Neural cell (in vitro differentiated cells): ENCODE results near the gene XKRX. TPM values are rescaled to one million over a fixed set of nuclear protein-coding genes. Genes with fewer than 3 reads are reported as not detected.

Source experiments
- H2AFZ ChIP-seq: fragments of 200-600, 300-800 bp; sonication (generic), shearing (Covaris generic); 2 replicates; pipeline ENCODE4 v1.6.0; 2014; ENCODE audit warnings: low read depth, mild to moderate bottlenecking, antibody characterized with exemption, low read length, moderate library complexity
- H3F3A ChIP-seq: fragments of 200-600 bp; shearing (Covaris generic); 2 replicates; pipeline ENCODE4 v1.6.1; 2016; ENCODE audit warnings: mild to moderate bottlenecking, moderate library complexity, mixed read lengths, antibody characterized with exemption, low read length; ENCODE audit not compliant: insufficient read depth, poor library complexity, severe bottlenecking
- H3K27ac ChIP-seq: fragments of 200-600, 300-800 bp; sonication (generic), shearing (Covaris generic); 2 replicates; pipeline ENCODE4 v1.5.1; 2014; ENCODE audit warnings: mild to moderate bottlenecking, low read length, moderate library complexity
- H3K27me3 ChIP-seq: fragments of 300-800, 200-600 bp; sonication (generic), shearing (Covaris generic); 2 replicates; pipeline ENCODE4 v1.6.0; 2014; ENCODE audit warnings: mild to moderate bottlenecking, low read depth, low read length, moderate library complexity; ENCODE audit not compliant: insufficient read depth
- H3K36me3 ChIP-seq: fragments of 300-800, 200-600 bp; sonication (generic), shearing (Covaris generic); 2 replicates; pipeline ENCODE4 v1.5.1; 2014; ENCODE audit warnings: mild to moderate bottlenecking, antibody characterized with exemption, low read length, moderate library complexity; ENCODE audit not compliant: insufficient read depth
- H3K4me2 ChIP-seq: fragments of 300-800, 200-600 bp; sonication (generic), shearing (Covaris generic); 2 replicates; pipeline ENCODE4 v1.6.0; 2014; ENCODE audit warnings: mild to moderate bottlenecking, low read length
- H3K4me3 ChIP-seq: fragments of 300-800, 200-600 bp; sonication (generic), shearing (Covaris generic); 2 replicates; pipeline ENCODE4 v1.5.1; 2014; ENCODE audit warnings: mild to moderate bottlenecking, low read length, moderate library complexity
- H3K79me2 ChIP-seq: fragments of 200-600 bp; shearing (Covaris generic); replicated peaks from 2 replicates; pipeline ENCODE4 v1.6.0; 2014; ENCODE audit warnings: mild to moderate bottlenecking, low read length, moderate library complexity; ENCODE audit not compliant: insufficient read depth
- H3K9ac ChIP-seq: fragments of 300-800, 200-600 bp; sonication (generic), shearing (Covaris generic); 2 replicates; pipeline ENCODE4 v1.6.1; 2016; ENCODE audit warnings: mild to moderate bottlenecking, low read length, mixed read lengths
- H3K9me2 ChIP-seq: fragments of 200-600 bp; shearing (Covaris generic); 2 replicates; pipeline ENCODE4 v1.6.1; 2016; ENCODE audit warnings: mild to moderate bottlenecking, low read length, mixed read lengths; ENCODE audit not compliant: insufficient read depth
- H3K9me3 ChIP-seq: fragments of 200-600, 300-800 bp; sonication (generic), shearing (Covaris generic); 2 replicates; pipeline ENCODE4 v1.6.1; 2016; ENCODE audit warnings: mild to moderate bottlenecking, mixed run types, low read length, moderate library complexity, mixed read lengths
- H4K20me1 ChIP-seq: fragments of 200-600 bp; shearing (Covaris generic); 2 replicates; pipeline ENCODE4 v1.6.1; 2016; ENCODE audit warnings: mild to moderate bottlenecking, mixed run types; ENCODE audit not compliant: insufficient read depth
- CTCF ChIP-seq: fragments of 450-650 bp; IDR thresholded peaks from 2 replicates; pipeline ENCODE4 v1.5.1; 2014; ENCODE audit warnings: antibody characterized with exemption, mild to moderate bottlenecking, moderate library complexity; ENCODE audit not compliant: poor library complexity, severe bottlenecking
- EP300 ChIP-seq: fragments of 450-650 bp; conservative IDR thresholded peaks from 2 replicates; pipeline ENCODE4 v1.6.1; 2014; ENCODE audit warnings: antibody characterized with exemption, mild to moderate bottlenecking, moderate library complexity; ENCODE audit not compliant: poor library complexity, severe bottlenecking
- EZH2 ChIP-seq: fragments of 200-600, 300-800 bp; shearing (Covaris generic), sonication (generic); IDR thresholded peaks from 2 replicates; pipeline ENCODE4 v1.6.1; 2014; ENCODE audit warnings: antibody characterized with exemption, low read length, borderline replicate concordance, mild to moderate bottlenecking; ENCODE audit not compliant: insufficient read depth, poor library complexity, severe bottlenecking
- MXI1 ChIP-seq: fragments of 450-650 bp; conservative IDR thresholded peaks from 2 replicates; pipeline ENCODE4 v1.6.1; 2014; ENCODE audit warnings: antibody characterized with exemption, mild to moderate bottlenecking; ENCODE audit not compliant: poor library complexity, severe bottlenecking
- POLR2AphosphoS5 ChIP-seq: IDR thresholded peaks from 2 replicates; pipeline ENCODE4 v1.6.1; 2012
- RAD21 ChIP-seq: fragments of 450-650 bp; conservative IDR thresholded peaks from 2 replicates; pipeline ENCODE4 v1.6.1; 2014; ENCODE audit warnings: antibody characterized with exemption, mild to moderate bottlenecking, moderate library complexity
- REST ChIP-seq: IDR thresholded peaks from 2 replicates; pipeline ENCODE4 v1.6.1; 2012; ENCODE audit warnings: borderline replicate concordance
- SMC3 ChIP-seq: fragments of 450-650 bp; conservative IDR thresholded peaks from 2 replicates; pipeline ENCODE4 v1.6.1; 2014; ENCODE audit warnings: antibody characterized with exemption, mild to moderate bottlenecking, moderate library complexity; ENCODE audit not compliant: poor library complexity
- TAF1 ChIP-seq: IDR thresholded peaks from 2 replicates; pipeline ENCODE4 v1.6.1; 2012; ENCODE audit warnings: low read depth
- polyA plus RNA-seq: library from polyadenylated mRNA; depleted of rRNA; stranded (reverse); fragments of >200 nt; gene quantifications from 2 replicates; pipeline ENCODE4 v1.2.3, GENCODE V29; 2014

Gene XKRX
- polyA plus RNA-seq, 1 donor from 2014 or later = not detected

GRCh38 chrX:100962811-100963210 lies 34.1 kb upstream of the XKRX start:
- Histone ChIP-seq H3K79me2 (no peaks in the 10 kb centered on the region), H3K36me3 (no peaks in the 10 kb centered on the region), H3F3A (no peaks in the 10 kb centered on the region), H3K9ac (no peak overlapping the region), H3K27ac (no peak overlapping the region), H3K4me2 (no peak overlapping the region), H4K20me1 (no peaks in the 10 kb centered on the region), H3K9me2 (no peaks in the 10 kb centered on the region), H3K27me3 (no peaks in the 10 kb centered on the region), H2AFZ (no peak overlapping the region), H3K9me3 (no peaks in the 10 kb centered on the region), H3K4me3 (no peak overlapping the region)
- TF ChIP-seq EZH2 (no peak), RAD21 (no peak)

GRCh38 chrX:100948557-100948956 lies 19.8 kb upstream of the XKRX start:
- no peaks in the 10 kb centered on the region for H3K9me3 ChIP-seq
- no peaks in the 10 kb centered on the region for H3F3A ChIP-seq
- TF ChIP-seq EZH2 (no peak), MXI1 (no peak), POLR2AphosphoS5 (no peak), TAF1 (no peak), EP300 (no peak), REST (no peak), SMC3 (no peak), RAD21 (no peak)
- H3K79me2 ChIP-seq = no peaks in the 10 kb centered on the region
- no peaks in the 10 kb centered on the region for H4K20me1 ChIP-seq
- no peak overlapping the region for H3K9ac ChIP-seq
- no peaks in the 10 kb centered on the region for H3K36me3 ChIP-seq
- no peak overlapping the region for H3K4me2 ChIP-seq
- no peaks in the 10 kb centered on the region for H3K27me3 ChIP-seq
- H3K4me3 ChIP-seq = no peak overlapping the region
- H2AFZ ChIP-seq = no peak overlapping the region
- no peak overlapping the region for H3K27ac ChIP-seq
- no peaks in the 10 kb centered on the region for H3K9me2 ChIP-seq

GRCh38 chrX:100946299-100946927 lies 17.7 kb upstream of the XKRX start:
- Histone ChIP-seq H3K79me2 (no peaks in the 10 kb centered on the region), H3K4me2 (no peak overlapping the region), H3F3A (no peaks in the 10 kb centered on the region), H3K36me3 (no peaks in the 10 kb centered on the region), H3K27me3 (no peaks in the 10 kb centered on the region), H2AFZ (no peak overlapping the region), H3K9ac (no peak overlapping the region), H3K9me2 (no peaks in the 10 kb centered on the region), H3K9me3 (no peaks in the 10 kb centered on the region), H3K27ac (no peak overlapping the region), H4K20me1 (no peaks in the 10 kb centered on the region), H3K4me3 (no peak overlapping the region)
- TF ChIP-seq REST (no peak), SMC3 (no peak), TAF1 (no peak), CTCF (no peak), MXI1 (no peak), EP300 (no peak), RAD21 (no peak), EZH2 (no peak), POLR2AphosphoS5 (no peak)
